ENCODE results near the gene PIK3R2.
"Not testable (repeated sequence)": the region's sequence is repeated elsewhere in the genome, so short reads cannot be mapped to it uniquely, and the experiment has no call there.

Gene PIK3R2

DNA sequence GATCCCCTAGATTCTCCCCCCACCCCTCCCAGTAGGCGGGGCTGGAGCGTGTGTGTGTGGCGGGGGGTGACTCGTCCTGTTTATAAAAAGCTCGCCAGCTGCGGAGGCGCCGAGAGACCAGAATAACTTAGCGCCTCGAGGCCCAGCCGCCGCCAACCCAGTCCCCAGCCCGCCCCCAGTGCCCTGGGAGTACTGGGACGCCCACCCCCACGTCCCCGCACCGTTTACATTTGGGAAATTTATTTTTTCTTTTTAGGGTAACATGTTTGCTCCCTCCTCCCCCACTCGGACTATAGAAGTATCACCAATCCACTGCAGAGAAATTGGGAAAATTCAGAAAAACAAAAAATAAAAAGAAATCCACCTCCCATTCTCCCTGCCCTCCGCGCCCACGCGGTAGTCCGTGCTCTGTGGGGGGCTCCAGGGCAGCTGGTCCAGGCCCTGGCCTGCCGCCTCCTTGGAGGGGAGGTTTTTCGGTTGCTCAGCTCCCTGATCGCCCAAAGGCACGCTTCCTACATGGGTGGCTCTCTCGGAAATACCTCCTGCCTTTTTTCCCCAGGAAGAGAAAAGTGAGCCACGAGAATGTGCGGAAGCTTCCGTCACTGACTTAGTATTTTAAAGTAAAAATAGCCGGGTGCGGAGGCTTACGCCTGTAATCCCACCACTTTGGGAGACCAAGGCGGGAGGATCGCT lies 52.4 kb downstream of the PIK3R2 start:
- DNase-seq = no peak

DNA sequence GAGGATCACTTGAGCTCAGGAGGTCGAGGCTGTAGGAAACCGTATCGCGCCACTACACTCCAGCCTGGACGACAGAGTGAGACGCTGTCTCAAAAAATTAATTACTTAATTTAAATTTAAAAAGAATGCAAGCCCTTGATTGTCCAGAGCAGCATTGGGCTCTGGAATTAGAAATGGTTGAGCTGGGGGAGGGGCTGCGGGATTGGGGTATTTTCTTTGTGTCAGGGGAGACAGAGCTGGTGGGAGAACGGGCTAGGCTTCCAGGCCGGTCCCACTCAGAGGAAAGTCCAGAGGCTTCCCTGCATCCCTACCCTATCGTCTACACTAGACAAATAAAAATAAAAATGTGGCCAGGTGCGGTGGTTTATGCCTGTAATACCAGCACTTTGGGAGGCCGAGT lies 53.1 kb downstream of the PIK3R2 start:
- DNase-seq = no peak

DNA sequence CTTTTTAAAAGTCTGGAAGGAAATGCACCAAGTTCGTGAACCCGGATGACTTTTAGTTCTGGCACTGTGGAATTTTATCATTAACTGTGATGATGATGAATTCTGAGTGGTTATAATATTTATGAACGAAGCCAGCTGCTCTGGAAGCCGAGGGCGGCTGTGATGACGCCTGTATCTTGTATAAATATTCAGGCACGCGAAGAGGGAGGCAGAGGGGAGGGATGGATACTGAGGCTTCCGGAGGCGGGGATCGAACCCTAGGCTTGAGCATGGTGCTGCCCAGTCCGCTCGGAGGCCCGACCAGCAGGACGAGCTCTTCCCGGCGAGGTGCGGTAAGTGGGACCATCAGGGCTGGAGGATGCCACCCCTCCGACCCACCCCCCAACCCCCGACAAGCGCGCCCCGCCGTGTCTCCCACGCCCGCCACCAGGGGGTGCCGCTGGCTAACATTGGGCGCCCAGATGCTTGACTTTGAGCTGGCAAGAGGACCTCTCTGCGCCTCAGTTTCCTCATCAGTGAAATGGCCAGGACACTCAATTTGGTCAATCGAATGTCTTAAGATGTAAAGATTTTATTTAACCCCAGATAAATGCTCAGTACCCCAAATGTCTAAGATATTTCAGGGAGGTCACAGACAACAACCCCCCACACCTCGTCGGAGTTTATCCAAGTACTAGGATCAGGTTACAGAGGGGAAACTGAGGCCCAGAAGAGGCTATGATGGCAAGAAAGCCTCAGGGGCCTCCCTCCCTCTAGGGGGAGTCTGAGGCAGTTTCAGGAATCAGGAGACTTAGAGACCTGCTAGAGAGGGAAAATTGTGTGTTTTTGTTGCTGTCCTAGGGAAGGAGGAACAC lies 55.4 kb downstream of the PIK3R2 start:
- DNase-seq = no peak

DNA sequence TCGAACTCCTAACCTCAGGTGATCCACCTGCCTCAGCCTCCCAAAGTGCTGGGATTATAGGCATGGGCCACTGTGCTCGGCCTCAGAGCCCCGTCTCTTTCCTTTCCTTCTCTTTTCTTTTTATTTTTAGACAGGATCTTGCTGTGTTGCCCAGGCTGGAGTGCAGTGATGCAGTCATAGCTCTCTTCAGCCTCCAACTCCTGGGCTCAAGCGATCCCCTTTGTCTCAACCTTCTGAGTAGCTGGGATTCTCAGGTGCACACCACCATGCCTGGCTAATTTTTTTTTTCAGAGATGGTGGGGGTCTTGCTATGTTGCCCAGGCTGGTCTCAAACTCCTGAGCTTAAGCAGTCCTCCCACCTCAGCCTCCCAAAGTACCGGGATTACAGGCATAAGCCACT lies 56.9 kb downstream of the PIK3R2 start:
- DNase-seq = not testable (repeated sequence)

DNA sequence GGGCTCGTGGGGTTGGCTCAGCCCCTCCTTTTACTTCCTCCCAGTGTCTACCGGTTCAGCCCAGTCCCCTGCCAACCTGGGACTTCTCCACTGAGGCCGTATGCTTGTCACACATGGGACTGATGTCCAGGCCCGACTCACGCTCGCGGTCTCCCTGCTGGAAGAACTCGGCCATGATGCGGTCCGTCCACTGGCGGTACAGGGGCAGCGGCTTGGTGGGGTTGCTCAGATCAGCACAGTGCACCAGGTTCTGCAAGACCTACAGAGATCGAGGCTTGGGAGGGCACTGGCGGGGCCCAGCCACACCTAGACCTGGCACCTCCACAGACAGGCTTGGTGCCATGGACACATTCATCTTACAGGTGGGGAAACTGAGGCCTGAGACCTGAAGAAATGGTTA lies 58.7 kb downstream of the PIK3R2 start:
- no peak for DNase-seq

DNA sequence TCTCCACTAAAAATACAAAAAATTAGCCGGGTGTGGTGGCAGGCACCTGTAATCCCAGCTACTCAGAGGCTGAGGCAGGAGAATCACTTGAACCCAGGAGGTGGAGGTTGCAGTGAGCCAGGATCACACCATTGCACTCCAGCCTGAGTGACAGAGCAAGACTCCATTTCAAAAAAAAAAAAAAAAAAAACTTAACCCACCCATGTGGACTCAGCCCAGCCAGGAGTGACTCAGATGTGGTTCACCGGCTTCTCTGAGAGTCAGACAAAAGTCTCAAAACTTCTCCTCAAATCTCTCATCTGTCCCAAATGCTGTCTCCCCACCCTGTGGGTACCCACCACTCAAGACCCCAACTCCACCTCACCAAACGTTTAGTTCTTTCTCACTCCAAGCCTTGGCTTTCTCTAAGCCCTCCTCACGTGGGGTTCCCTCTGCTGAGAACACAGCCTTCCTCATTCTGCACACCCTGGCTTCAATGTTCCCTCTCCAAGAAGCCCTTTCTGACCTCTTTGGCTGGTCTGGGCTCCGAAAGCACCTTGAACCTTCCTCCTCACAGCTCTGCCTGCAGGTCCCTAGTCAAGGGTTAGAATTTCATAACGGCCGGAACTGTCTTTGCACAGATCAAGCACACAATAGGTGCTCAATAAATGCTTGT lies 61.9 kb downstream of the PIK3R2 start:
- no peak for DNase-seq

DNA sequence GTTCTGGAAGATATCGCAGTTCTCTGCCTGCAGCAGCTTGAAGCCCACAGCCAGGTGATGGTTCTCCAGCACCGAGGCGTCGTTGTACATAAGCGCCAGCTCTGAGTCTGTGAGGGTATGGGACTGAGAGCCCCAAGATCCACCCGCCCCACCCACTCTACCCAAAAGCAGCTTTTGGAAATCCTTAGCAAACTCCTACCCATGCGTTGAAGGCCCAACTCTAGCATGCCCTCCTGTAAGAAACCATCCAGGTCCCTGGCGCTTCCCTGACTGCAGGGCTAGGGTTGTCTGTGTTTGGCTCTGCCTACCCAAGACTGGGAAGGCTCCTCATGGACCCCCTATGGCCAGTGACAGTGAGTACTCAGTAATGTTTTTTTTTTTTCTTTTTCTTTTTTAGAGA lies 63.8 kb downstream of the PIK3R2 start:
- DNase-seq = no peak

DNA sequence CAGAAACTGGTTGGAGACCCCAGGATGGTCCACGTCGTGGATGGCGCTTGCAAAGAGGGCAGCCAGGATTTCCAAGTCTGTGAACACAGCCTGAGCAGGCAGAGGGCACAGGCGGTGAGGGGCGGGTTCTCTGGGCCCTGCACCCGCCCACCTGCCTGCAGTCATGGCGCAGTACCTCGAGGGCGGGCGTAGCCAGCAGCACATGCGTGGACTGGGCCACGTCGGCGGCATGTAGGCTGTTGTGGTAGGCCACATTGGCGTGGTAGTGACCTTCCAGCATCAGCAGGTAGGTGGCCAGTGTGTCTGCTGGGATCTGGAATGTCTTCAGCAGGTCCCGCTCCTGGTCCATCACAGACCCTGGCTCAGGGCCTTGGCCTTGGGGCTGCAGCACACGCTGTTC lies 65.2 kb downstream of the PIK3R2 start:
- DNase-seq = no peak

DNA sequence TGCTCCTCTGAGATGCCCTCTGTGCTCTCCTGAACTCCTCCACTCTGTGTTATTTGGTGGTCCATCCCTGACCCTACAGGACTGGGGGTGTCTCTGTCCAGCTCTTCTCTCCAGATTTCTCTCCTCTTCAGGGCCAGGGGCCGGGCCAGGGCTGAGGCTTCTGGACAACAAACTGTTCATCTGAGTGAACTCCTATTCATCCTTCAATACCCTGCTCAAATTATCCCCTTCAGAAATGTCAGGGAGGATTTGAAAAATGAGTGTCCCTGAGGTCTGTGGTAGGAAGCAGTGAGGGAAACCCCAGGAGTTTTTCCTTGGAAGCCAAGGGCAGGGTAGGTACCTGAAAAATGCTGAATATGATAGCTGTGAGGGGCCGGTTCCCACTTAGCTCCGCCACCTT lies 65.6 kb downstream of the PIK3R2 start:
- DNase-seq = no peak

All from GOT3 (cell line).